HepG2 (cell line): Measurements from ENCODE around the gene C20orf141. TPM values are rescaled to one million over a fixed set of nuclear protein-coding genes. Genes with fewer than 3 reads are reported as not detected.

Experiments used
- CAMTA2 ChIP-seq: sonication (generic); formaldehyde crosslinking; IDR thresholded peaks from 2 replicates; pipeline ENCODE4 v1.4.0; 2020; ENCODE audit warnings: mild to moderate bottlenecking, missing genetic modification reagents, borderline replicate concordance
- FLYWCH1 ChIP-seq: sonication (generic); formaldehyde crosslinking; IDR thresholded peaks from 2 replicates; pipeline ENCODE4 v1.8.1; 2023; ENCODE audit warnings: mild to moderate bottlenecking, missing genetic modification reagents
- IRF9 ChIP-seq: sonication (generic); formaldehyde crosslinking; IDR thresholded peaks from 2 replicates; pipeline ENCODE4 v1.8.0; 2022; ENCODE audit warnings: missing genetic modification reagents, mild to moderate bottlenecking, borderline replicate concordance
- KDM1A ChIP-seq: IDR thresholded peaks from 2 replicates; pipeline ENCODE4 v1.6.1; 2016; ENCODE audit warnings: missing compliant biosample characterization
- NFE2L1 ChIP-seq: sonication (generic); formaldehyde crosslinking; IDR thresholded peaks from 2 replicates; pipeline ENCODE4 v1.4.0; 2020; ENCODE audit warnings: missing genetic modification reagents, mild to moderate bottlenecking, borderline replicate concordance
- NFIC ChIP-seq: IDR thresholded peaks from 2 replicates; pipeline ENCODE4 v1.6.1; 2012; ENCODE audit warnings: mild to moderate bottlenecking, low read length, inconsistent platforms
- RCOR2 ChIP-seq: IDR thresholded peaks from 2 replicates; pipeline ENCODE4 v1.6.1; 2016; ENCODE audit warnings: missing biosample characterization, missing genetic modification reagents
- RELA ChIP-seq: sonication (generic); formaldehyde crosslinking; IDR thresholded peaks from 2 replicates; pipeline ENCODE4 v1.4.0; 2020; ENCODE audit warnings: missing genetic modification reagents
- TCF12 ChIP-seq, 2 experiments: fragments of 450-650 bp in 1 of 2; sonication (generic) in 1 of 2; formaldehyde crosslinking in 1 of 2; IDR thresholded peaks; 2 replicates each; pipeline versions ENCODE4 v1.6.1 to v1.8.0; 2017 to 2022; ENCODE audit warnings: antibody characterized with exemption in 1 of 2, mild to moderate bottlenecking in 1 of 2, missing genetic modification reagents in 1 of 2, moderate library complexity in 1 of 2
- ZBTB21 ChIP-seq: sonication (generic); formaldehyde crosslinking; IDR thresholded peaks from 2 replicates; pipeline ENCODE4 v1.4.0; 2020; ENCODE audit warnings: missing genetic modification reagents
- ZNF17 ChIP-seq: sonication (generic); formaldehyde crosslinking; IDR thresholded peaks from 2 replicates; pipeline ENCODE4 v1.5.0; 2020; ENCODE audit warnings: mild to moderate bottlenecking, missing genetic modification reagents
- ZNF383 ChIP-seq: sonication (generic); formaldehyde crosslinking; IDR thresholded peaks from 2 replicates; pipeline ENCODE4 v1.4.0; 2020; ENCODE audit warnings: missing genetic modification reagents, mild to moderate bottlenecking, borderline replicate concordance
- ZNF770 ChIP-seq: sonication (generic); formaldehyde crosslinking; IDR thresholded peaks from 2 replicates; pipeline ENCODE4 v1.5.0; 2020; ENCODE audit warnings: mild to moderate bottlenecking, missing genetic modification reagents
- ZSCAN29 ChIP-seq: sonication (generic); formaldehyde crosslinking; conservative IDR thresholded peaks from 2 replicates; pipeline ENCODE4 v1.4.0; 2020; ENCODE audit warnings: mild to moderate bottlenecking, missing genetic modification reagents
- polyA plus RNA-seq, 8 experiments: library from polyadenylated mRNA; depleted of rRNA in 3 of 8; stranded (reverse) in 7 of 8; unstranded in 1 of 8; fragments of >200 nt; fragmentation: Illumina TruSeq in 4 of 8; extraction: Trizol in 4 of 8; gene quantifications; 2 replicates each; pipeline versions ENCODE4 v1.2.1 to v1.2.3, GENCODE V29; 2011 to 2016; ENCODE audit warnings: low read depth in 4 of 8, missing spikeins in 1 of 8, mixed read lengths in 1 of 8; ENCODE audit not compliant: insufficient read depth in 1 of 8
- total RNA-seq, 5 experiments: library from RNA; depleted of rRNA; stranded (reverse); fragments of >200 nt; fragmentation: Illumina TruSeq; extraction: Trizol; gene quantifications; 2 replicates each; pipeline ENCODE4 v1.2.3, GENCODE V29; 2016; ENCODE audit warnings: low read depth in 1 of 5
- TF ChIP-seq, protein P1 (sequence below): sonication (generic); formaldehyde crosslinking; IDR thresholded peaks from 2 replicates; pipeline ENCODE4 v1.4.0; 2020; ENCODE audit warnings: missing genetic modification reagents, borderline replicate concordance

The C20orf141 gene
- total and polyA plus RNA-seq, 2 of the 13 experiments (the other 11 are each of a cell fraction or from before 2014, with no cell fraction given), result not detected

- TF ChIP-seq, protein P1, sequence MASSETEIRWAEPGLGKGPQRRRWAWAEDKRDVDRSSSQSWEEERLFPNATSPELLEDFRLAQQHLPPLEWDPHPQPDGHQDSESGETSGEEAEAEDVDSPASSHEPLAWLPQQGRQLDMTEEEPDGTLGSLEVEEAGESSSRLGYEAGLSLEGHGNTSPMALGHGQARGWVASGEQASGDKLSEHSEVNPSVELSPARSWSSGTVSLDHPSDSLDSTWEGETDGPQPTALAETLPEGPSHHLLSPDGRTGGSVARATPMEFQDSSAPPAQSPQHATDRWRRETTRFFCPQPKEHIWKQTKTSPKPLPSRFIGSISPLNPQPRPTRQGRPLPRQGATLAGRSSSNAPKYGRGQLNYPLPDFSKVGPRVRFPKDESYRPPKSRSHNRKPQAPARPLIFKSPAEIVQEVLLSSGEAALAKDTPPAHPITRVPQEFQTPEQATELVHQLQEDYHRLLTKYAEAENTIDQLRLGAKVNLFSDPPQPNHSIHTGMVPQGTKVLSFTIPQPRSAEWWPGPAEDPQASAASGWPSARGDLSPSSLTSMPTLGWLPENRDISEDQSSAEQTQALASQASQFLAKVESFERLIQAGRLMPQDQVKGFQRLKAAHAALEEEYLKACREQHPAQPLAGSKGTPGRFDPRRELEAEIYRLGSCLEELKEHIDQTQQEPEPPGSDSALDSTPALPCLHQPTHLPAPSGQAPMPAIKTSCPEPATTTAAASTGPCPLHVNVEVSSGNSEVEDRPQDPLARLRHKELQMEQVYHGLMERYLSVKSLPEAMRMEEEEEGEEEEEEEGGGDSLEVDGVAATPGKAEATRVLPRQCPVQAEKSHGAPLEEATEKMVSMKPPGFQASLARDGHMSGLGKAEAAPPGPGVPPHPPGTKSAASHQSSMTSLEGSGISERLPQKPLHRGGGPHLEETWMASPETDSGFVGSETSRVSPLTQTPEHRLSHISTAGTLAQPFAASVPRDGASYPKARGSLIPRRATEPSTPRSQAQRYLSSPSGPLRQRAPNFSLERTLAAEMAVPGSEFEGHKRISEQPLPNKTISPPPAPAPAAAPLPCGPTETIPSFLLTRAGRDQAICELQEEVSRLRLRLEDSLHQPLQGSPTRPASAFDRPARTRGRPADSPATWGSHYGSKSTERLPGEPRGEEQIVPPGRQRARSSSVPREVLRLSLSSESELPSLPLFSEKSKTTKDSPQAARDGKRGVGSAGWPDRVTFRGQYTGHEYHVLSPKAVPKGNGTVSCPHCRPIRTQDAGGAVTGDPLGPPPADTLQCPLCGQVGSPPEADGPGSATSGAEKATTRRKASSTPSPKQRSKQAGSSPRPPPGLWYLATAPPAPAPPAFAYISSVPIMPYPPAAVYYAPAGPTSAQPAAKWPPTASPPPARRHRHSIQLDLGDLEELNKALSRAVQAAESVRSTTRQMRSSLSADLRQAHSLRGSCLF (CRISPR knock-in tag), result no peak
- 0 out of 2 replicates have a peak, but pooled peaks have one; percentile 52 for TF ChIP-seq ZSCAN29 (CRISPR knock-in tag)
- TF ChIP-seq ZNF17 (CRISPR knock-in tag), result no peak
- peak; percentile 41; the same call in 1 of the 2 replicates for TF ChIP-seq NFE2L1
- no peak for TF ChIP-seq FLYWCH1 (CRISPR knock-in tag)
- TF ChIP-seq RCOR2 (CRISPR knock-in tag), result no peak
- peak; percentile 82; the same call in 1 of the 2 replicates for TF ChIP-seq CAMTA2 (CRISPR knock-in tag)
- TF ChIP-seq ZNF383, result no peak
- no peak; the same call in 1 of the 2 replicates for TF ChIP-seq ZBTB21
- TF ChIP-seq KDM1A, result peak; percentile 68; the same call in 1 of the 2 replicates
- no peak for TF ChIP-seq ZNF770 (CRISPR knock-in tag)
- no peak for TF ChIP-seq TCF12 (IDR thresholded peaks at IDR 0.05)
- no peak for TF ChIP-seq TCF12 (CRISPR knock-in tag; IDR thresholded peaks at IDR 0.05)
- 0 out of 2 replicates have a peak, but pooled peaks have one; percentile 19 for TF ChIP-seq NFIC
- TF ChIP-seq RELA, result no peak
- TF ChIP-seq IRF9, result no peak
These were observed 26.3 kb downstream of the C20orf141 start (continued) for GRCh38 chr20:2840967-2841531.
